ENCODE results near the gene ADCY1.
"Not testable (repeated sequence)": the region's sequence is repeated elsewhere in the genome, so short reads cannot be mapped to it uniquely, and the experiment has no call there.

Gene ADCY1

DNA sequence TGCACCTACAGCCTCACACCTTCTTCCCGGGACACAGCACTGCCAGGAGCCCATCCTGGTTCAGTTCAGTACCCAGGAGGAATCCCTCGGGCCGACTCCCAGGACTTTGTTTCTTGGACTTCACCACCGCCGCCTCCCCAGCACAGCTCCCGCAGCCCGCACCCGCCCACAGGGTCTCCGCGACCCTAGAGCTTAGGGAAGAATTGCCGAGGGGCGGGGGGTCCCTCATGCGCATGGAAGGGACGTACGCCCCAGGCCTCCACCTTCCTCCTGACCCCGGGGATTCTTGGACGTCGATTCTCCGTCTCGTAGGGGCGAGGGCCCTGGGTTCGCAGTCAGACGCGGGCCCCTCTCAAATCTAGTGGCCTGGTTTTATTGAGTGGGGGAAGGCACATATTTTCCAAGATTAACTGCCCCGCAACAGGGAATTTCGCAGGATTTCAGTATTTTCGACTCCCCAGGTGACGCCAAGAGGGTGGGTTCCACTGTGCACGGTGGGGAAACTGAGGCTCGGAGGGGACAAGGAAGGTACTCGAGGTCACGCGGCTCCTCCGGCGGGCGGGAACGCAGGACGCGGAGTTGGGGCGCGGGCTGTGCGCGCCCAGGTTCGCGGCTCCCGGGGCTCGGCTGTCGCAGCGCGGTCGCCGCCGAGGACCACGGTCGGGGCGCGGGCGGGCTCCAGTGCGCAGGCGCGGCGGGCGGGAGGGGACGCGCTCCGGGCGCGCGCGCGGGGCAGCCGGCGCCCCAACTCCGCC, at the start of gene ADCY1:
Gene ADCY1 (plus strand): TSS at position 708 of the 755 bp plus-strand sequence. CDS start 176 bp downstream, outside the sequence.
- peak; percentile 68 for DNase-seq

DNA sequence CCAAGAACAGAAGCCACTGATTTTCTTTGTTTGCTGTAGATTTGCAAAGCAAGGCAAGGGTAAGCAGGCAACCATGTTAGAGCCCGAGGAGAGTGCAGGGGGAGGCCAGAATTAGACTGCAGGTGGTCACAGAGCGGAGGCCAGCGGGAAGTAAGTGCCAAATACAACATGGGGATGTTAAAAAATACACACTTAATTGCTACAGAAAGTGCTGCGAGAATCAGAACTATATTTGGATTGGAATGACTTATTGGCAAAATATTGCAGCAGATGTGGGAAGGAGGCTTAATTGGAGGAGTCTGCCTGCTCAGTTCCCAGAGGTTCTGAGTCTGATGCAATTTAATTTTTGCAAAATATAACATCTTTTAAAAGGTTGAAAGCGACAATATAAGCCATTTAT, 49.7 kb upstream of the ADCY1 start:
- no peak for DNase-seq

DNA sequence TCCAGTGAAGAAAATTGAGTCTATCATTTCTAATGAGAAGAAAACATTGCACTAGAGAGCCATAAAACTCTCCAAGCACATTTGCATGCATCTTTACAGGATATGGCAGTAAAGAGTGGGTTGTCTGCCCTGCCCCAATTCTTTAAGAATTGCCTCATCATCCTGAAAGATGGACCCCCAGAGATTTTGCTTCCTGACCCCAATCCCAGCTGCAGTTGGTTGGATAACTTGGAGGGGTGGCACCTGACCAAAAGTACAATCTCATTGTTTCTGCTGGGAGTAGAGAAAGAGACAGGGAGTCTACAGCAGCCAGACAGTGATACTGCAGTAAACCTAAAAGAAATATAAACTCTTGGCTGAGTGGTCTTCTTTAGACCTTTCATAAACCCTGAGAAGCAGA, 49.1 kb upstream of the ADCY1 start:
- DNase-seq: no peak

DNA sequence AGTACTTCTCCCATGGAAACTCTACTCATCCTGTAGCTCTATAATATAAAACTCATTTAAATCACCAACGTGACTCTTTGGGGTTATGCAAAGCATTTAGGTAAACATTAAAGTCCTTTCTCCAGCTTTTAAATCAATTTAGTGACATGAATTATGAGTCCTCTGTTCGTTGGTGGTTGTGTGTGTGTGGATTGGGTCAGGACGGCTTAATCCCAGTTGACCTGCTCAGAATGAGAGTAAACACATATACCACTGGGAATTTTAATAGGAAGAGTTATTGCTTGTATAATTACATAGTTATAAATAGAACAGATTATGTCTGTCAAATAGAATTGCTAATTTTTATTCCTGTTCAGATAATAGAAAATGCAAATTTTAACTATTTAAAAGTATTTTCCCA, 30.7 kb upstream of the ADCY1 start:
- DNase-seq: no peak

DNA sequence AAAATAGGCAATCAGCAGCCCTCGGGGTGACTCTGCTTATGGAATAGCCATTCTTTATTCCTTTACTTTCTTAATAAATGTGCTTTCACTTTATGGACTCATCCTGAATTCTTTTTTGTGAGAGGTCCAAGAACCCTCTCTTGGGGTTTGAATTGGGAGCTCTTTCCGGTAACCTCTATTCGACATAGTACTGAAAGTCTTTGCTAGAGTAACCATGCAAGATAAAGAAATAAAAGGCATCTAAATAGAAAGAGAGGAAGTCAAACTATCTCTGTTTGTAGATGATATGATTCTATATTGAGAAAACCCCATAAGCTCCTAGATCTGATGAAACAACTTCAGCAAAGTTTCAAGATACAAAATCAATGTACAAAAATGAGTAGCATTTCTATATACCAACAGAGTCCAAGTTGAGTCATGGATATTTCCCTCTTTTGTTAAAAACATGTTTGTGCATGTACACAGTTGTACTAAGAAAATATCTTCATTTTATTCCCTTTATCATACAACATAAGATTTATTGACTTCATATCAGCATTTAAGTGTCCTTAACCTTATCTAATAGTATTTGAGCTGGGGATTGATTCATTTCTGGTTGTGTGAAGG, 29.0 kb upstream of the ADCY1 start:
- not testable (repeated sequence) for DNase-seq

GRCh38 chr7:45548917-45549316, 25.3 kb upstream of the ADCY1 start:
- DNase-seq: not testable (repeated sequence)

DNA sequence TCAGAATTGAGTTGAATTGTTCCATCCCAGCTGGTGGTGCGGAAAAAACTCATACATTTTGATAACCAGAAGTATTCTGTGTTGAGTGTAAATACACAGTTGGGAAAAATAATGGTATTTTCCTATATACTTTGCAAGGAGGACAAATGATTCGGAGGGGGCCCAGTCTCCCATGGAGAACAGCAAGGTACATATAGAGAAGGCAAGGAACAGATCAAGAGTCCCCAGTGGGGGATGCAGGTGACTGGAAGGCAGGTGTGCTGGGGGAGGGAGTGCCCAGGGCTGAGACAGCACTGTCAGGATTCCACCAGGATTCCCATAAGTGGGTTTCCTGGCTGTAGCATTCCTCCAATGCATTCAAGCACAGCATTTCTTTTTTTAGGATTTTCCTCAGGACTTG, 10.8 kb upstream of the ADCY1 start:
- no peak for DNase-seq

GRCh38 chr7:45563941-45564461, 10.2 kb upstream of the ADCY1 start:
- DNase-seq: no peak

DNA sequence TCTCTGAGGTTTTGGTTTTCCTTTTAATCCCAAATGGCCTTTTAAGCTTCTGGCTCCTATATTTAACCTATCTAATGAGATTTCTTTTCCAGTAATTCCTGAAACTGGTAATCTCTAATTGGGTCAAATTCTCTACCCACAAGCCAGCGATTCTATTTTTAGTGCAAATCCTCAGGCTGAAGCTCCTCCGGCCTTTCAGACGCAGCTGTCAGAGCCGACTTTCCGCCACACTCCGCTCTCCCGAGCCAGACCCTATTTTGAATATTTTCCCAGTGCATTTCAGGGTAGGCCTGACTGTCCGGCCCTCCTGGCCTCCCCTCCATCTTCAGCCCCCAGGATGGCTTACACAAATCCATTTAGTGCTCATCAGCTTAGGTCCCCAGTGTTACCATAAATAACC, 9.7 kb upstream of the ADCY1 start:
- DNase-seq: no peak

DNA sequence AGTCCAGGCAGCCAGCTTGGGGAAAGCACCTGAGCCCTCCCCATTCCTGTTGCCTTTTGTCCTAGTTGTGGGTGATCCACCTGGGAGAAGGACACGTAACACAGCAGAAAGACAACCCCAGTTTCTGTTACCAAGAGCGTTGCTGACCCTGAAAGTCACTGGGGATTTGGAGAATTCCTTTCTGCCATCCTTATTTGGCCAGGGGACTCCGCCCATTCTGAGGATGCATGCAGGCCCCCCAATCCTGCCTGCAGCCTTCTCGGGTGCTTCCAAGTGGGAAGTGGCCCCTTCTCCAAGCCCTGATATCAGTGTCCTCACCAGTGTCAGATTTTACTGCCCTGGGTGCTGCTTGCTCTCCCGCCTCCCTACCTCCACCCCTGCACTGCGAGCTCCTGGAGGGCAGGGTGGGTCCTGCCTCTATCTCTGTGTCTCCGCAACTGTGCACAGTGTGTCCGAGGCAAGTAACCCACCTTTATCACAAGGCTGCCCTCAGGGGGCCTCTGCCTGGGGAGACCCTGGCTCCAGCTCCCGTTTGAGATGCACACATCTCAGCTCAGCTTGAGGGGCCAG, 9.2 kb upstream of the ADCY1 start:
- DNase-seq: no peak

DNA sequence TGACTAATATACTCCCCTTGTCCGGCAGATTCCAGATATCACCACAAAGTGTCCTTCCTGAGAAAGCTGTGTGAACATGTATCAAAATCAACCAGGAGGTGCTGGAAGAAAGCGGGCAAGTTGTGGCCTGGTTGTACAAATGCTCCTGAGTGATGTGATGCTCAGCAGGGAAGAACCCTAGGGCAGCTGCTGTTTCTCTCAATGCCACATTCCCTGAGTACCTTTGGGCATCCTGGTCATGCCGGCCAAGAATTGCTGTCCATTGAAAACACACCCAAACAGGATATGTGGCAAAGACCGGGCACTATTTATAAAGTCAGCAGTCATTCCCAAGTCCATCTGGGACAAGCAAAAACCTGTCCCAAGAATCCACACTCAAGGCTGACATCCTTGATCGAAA, 7.8 kb upstream of the ADCY1 start:
- DNase-seq: no peak

- no peak for DNase-seq
Observed at GRCh38 chr7:45566961-45567360, 7.2 kb upstream of the ADCY1 start.

DNA sequence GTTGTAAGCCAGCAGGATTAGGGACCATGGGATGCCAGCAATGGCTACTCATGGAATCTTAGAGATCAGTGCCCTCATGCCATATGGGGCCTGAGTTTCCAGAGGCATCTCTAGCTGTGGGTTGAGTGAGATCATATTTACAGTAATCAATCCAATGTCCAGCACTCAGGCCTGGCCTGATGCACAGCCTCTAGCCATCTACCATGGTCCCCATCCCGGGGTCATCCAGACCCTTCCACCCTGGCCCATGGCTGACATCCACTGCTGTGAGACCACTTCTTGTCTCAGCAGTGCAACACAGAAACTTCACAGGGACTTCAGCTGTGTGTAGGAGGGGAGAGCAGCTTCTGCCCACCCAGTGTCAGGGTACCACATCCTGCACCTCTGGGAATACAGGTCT, 6.5 kb upstream of the ADCY1 start:
- no peak for DNase-seq

GRCh38 chr7:45568536-45569289, 5.5 kb upstream of the ADCY1 start:
- DNase-seq: no peak

GRCh38 chr7:45569290-45569685, 4.9 kb upstream of the ADCY1 start:
- no peak for DNase-seq

GRCh38 chr7:45570797-45571196, 3.4 kb upstream of the ADCY1 start:
- no peak for DNase-seq

DNA sequence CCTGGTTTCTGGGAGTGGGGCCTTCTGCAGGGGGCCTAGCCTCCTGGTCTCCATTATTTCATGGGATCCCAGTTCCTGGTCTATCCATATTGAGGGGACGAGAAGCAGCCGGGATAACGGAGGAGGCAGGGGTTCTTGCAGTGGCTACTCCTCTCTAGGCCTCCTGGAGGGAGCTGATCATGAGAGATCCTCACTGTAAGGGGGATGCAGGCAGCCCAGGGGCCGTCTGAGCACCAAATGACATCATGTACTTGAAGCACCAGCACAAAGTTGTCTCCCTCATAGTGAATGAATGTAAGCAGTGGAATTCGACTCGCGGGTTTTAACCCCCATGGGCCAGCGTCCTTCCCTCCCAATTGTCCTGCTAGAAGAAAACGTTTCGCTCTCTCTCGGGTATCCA, 964 bp upstream of the ADCY1 start:
- DNase-seq: no peak

DNA sequence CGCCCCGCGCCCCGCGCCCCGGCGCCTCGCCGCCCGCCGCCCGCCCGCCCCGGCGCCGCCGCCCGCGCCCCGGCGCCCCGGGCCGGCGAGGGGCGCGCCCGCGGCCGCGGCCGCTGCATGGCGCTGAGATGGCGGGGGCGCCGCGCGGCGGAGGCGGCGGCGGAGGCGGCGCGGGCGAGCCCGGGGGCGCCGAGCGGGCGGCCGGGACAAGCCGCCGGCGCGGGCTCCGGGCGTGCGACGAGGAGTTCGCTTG, 174 bp downstream of the ADCY1 start:
- no peak for DNase-seq

GRCh38 chr7:45574669-45575500, 717 bp downstream of the ADCY1 start:
- DNase-seq: peak; percentile 86

DNA sequence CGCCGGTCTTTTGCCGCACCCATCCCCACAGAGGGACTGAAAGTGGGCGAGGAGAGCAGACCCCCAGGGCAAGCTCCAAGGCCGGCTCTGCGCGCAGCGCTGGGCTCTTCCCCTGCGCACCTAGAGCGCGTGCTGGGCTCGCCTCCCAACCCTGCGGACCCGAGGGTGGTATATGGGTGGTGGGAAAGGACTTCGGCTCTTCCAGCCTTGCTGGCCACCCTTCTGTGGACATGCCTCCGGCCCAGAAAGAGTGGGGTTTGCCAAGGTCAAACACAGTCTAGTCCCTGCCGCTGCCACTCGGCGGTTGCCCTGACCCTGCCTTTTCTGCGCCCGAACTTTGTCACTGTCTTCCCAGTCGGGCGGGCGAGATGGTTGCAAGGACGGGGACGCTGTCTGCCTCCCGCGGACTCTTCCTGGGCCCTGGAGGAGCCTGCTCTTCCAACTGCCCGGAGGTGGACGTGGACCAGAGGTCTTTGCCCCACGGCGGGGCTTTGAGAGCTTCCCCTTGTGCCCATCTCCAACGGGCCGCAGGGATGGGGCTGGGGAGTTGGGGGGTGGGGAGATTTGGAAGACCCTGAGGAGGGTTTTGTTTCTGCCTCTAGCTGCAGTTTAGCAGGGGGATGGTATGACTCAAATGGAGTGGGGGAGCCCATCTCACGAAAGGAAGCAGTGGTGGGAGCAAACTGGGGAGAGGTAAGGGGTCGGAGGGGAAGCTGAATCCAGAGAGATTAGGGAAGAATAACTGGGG, 1.5 kb downstream of the ADCY1 start:
- peak; percentile 35 for DNase-seq

GRCh38 chr7:45576249-45576929, 2.2 kb downstream of the ADCY1 start:
- no peak for DNase-seq
